Immature natural killer cell (primary cell): ENCODE results near the gene FREY1. TPM values are rescaled to one million over a fixed set of nuclear protein-coding genes. Genes with fewer than 3 reads are reported as not detected.
"Not testable (repeated sequence)": the region's sequence is repeated elsewhere in the genome, so short reads cannot be mapped to it uniquely, and the experiment has no call there.

Experiments
- DNase-seq, 3 donors: peaks; one replicate each; pipeline ENCODE4 v3.0.0; 2022; ENCODE audit warnings: mixed read lengths in 1 of 3
- H3K27ac Mint-ChIP-seq, 6 donors: one replicate each; pipeline ENCODE4 v1.8.0; 2020; ENCODE audit warnings: mixed read lengths in 6 of 6, mild to moderate bottlenecking in 5 of 6, inconsistent platforms in 4 of 6, moderate library complexity in 3 of 6
- H3K27me3 Mint-ChIP-seq, 3 donors: one replicate each; pipeline ENCODE4 v1.8.0; 2020 to 2021; ENCODE audit warnings: low read depth in 3 of 3, mild to moderate bottlenecking in 3 of 3, mixed read lengths in 3 of 3, moderate library complexity in 3 of 3, inconsistent platforms in 1 of 3
- H3K36me3 Mint-ChIP-seq, 3 donors: one replicate each; pipeline ENCODE4 v1.8.0; 2020; ENCODE audit warnings: mixed read lengths in 3 of 3, inconsistent platforms in 2 of 3, mild to moderate bottlenecking in 2 of 3
- H3K4me1 Mint-ChIP-seq, 2 donors: one replicate each; pipeline ENCODE4 v1.8.0; 2020; ENCODE audit warnings: inconsistent platforms in 2 of 2, mild to moderate bottlenecking in 2 of 2, mixed read lengths in 2 of 2, moderate library complexity in 1 of 2
- H3K4me3 Mint-ChIP-seq, 5 donors: one replicate each; pipeline ENCODE4 v1.8.0; 2020; ENCODE audit warnings: mild to moderate bottlenecking in 5 of 5, mixed read lengths in 5 of 5, inconsistent platforms in 3 of 5, moderate library complexity in 3 of 5
- H3K9me3 Mint-ChIP-seq, 6 donors: one replicate each; pipeline ENCODE4 v1.8.0; 2020; ENCODE audit warnings: mild to moderate bottlenecking in 6 of 6, mixed read lengths in 6 of 6, inconsistent platforms in 4 of 6, moderate library complexity in 3 of 6
- polyA plus RNA-seq, 3 donors: library from polyadenylated mRNA; unstranded; fragments of 300-500 nt; fragmentation: Illumina TruSeq; gene quantifications; one replicate each; pipeline ENCODE4 v1.2.3, GENCODE V29; 2021

The FREY1 gene
- polyA plus RNA-seq, 3 donors from 2014 or later = not detected

DNA sequence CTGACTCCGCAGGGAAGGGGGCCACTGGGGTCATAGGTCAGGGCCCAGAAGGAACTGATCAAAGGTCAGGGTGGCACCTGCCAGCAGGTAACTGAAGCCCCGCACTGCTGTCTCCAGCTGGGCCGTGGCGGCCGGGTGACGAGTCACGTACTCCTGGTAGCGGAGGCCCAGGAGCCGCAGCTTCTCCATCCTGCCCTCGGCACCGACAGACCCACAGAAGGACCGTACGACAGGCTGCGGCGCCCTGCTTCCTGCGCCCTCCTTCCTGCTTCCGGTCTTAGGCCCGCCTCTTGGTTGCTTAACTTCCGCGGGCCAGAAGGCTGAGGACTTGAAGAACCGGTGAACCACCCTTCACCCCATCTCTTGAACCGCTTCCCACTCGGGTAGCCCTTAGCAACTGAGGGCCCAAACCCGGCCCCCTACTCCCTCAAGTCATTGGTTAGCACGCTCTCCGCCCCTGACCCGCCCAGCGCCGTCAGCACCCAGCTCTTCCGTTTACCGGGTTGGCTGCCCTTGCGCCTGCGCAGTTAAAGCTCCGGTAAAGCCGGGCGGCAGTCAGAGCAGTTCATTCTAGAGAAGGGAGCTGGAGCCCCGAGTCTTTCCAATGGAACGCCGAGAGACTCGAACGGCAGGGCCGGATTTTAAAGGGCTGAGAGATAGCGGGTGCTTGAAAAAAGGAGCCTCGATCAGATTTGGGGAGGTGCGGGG, 10.7 kb upstream of the FREY1 start, which contains the start of gene PEX16:
Gene PEX16, minus strand, starts transcription at position 255 of the 708 bp plus-strand sequence. Its CDS starts 66 bp downstream, at position 189.
- H3K9me3 Mint-ChIP-seq = no peaks in the 10 kb centered on the region
- peak within 1 kb of the TSS; percentile 89 to 99 (median 96) for H3K27ac Mint-ChIP-seq
- peak; percentile 96 to 98 (median 98) for DNase-seq
- H3K4me3 Mint-ChIP-seq = peak within 1 kb of the TSS; percentile 89 to 97 (median 94)
- peaks cover 46 to 47% of the 10 kb centered on the region in 2 donors for H3K4me1 Mint-ChIP-seq
- H3K27me3 Mint-ChIP-seq = peaks cover 4 to 15% (median 9%) of the 10 kb centered on the region in 3 donors
- H3K36me3 Mint-ChIP-seq = no peaks in the 10 kb centered on the region

DNA sequence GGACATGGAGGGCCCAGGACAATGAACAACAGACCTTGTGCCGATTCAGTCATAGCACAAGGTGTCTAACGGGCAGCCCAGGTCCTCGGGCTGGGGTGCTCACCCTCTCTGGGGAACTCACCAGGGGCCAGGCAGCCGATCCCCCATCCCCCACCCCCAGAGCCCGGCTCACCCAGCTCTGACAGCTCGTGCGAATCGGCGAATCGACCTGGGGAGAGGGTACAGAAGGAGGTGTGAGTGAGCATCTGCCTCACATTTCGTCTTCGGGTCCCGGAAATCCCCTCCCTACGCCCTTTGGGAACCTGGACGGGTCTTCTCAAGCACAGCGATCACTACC, 10.2 kb upstream of the FREY1 start:
- no peak for DNase-seq
- H3K4me1 Mint-ChIP-seq = peaks cover 46 to 47% of the 10 kb centered on the region in 2 donors
- H3K27me3 Mint-ChIP-seq = peaks cover 4 to 15% (median 9%) of the 10 kb centered on the region in 3 donors
- no peaks in the 10 kb centered on the region for H3K9me3 Mint-ChIP-seq
- H3K27ac Mint-ChIP-seq = peak overlapping the region; percentile 89 to 99 (median 96)
- peak overlapping the region; percentile 89 to 97 (median 94) for H3K4me3 Mint-ChIP-seq
- no peaks in the 10 kb centered on the region for H3K36me3 Mint-ChIP-seq

DNA sequence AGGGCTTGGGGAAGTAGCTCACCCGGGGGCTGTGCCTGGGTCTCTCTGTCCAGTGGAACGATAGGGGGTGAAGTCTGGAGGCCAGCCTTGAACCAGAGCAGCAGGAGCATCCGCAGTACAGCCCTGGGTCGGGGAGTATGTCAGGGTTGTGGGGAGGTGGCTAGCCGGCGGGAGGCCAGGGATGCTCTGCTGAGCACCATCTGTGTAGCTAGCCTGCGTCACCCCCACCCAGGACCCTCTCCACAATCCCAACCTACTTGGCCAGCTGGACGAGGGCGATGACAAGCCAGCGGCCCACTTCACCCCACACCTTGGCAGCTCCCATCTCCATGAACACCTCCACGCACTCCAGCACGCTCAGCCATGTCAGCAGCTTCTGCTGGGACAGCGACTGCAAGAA, 8.4 kb upstream of the FREY1 start:
- Mint-ChIP-seq H3K4me1 (peaks cover 37 to 47% of the 10 kb centered on the region in 2 donors), H3K9me3 (no peaks in the 10 kb centered on the region), H3K36me3 (peaks cover 0 to 8% (median 0%) of the 10 kb centered on the region in 3 donors), H3K27ac (peak overlapping the region in 1 of 6 donors; percentile 55), H3K27me3 (peaks cover 4 to 9% (median 4%) of the 10 kb centered on the region in 3 donors), H3K4me3 (peak overlapping the region in 1 of 5 donors; percentile 45)
- no peak for DNase-seq

DNA sequence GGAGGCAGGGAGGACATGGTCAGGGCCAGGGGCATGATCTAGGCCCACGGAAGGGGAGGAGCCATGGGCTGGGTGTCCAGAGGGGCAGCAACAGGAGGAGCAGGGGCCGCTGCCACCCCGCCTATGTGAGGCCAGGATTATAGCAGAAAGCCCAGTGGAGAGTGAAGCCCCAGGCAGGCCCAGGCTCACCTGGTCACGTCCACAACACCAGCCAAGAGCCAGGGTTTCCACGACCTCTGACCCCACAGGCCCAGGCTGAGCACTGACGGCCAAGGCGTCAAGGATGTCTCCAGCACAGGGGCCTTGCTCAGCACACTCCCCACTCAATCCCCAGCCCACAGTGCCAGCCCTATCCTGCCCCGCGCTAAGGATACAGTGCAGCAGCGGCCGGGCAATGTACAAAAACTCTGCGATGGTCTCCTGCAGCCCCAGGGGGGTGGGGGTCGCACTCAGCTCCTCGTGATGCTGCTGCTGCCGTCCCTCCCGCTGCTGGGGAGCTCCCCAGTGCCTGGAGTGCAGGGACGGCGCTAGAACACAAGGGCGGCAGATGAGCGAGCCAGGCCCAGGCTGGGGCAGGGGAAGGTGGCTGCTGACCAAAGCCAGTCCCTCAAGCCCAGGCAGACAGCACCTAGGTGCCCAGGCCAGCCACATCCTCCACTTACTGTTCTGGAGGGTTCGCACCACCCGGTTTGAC, 7.0 kb upstream of the FREY1 start:
- H3K4me3 Mint-ChIP-seq = no peak overlapping the region
- H3K36me3 Mint-ChIP-seq = peaks cover 0 to 9% (median 0%) of the 10 kb centered on the region in 3 donors
- H3K27ac Mint-ChIP-seq = no peak overlapping the region
- H3K4me1 Mint-ChIP-seq = peaks cover 31 to 41% of the 10 kb centered on the region in 2 donors
- no peak for DNase-seq
- H3K9me3 Mint-ChIP-seq = no peaks in the 10 kb centered on the region
- peaks cover 4 to 9% (median 4%) of the 10 kb centered on the region in 3 donors for H3K27me3 Mint-ChIP-seq

DNA sequence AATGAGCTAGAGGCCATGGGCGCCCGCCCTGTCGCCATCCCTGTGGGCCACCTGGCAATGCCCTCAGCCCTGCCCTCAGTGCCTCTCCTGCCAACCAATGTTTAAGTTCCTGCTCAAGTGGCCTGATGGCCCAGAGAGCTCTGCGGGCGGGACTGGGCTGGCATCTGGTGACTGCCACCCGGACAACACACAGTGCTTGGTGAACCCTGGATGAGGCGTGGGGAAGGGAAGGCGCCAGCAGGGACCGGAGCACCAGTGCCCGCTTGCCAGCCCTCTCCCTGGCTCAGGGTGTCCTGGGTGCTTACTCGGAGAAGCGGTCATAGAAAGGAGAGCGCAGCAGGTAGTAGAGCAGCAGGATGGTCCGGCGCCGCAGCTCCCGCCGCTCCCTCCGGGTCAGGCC, 6.4 kb upstream of the FREY1 start:
- Mint-ChIP-seq H3K9me3 (no peaks in the 10 kb centered on the region), H3K4me3 (no peak overlapping the region), H3K36me3 (peaks cover 0 to 9% (median 0%) of the 10 kb centered on the region in 3 donors), H3K4me1 (peaks cover 26 to 35% of the 10 kb centered on the region in 2 donors), H3K27ac (no peak overlapping the region), H3K27me3 (peaks cover 4 to 8% (median 4%) of the 10 kb centered on the region in 3 donors)
- no peak for DNase-seq

DNA sequence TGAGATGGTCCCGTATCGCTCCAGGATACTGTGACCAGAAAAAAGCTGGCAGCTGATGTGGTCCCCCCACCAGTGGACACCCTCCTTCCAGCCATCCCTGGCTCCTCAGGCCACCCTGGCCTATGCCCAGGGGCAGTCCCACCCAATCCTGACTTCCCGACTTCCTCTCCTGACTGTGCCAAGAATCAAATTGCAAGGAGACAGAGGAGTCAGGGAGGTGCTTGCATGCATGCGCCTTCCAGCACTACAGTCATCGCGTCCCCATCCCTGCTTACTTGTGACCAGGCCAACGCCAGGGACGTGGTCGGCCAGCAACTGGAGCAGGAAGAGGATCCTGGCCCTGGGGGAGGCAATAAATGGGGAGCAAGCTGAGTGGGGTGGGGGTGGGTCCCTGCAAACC, 3.6 kb upstream of the FREY1 start:
- no peaks in the 10 kb centered on the region for H3K9me3 Mint-ChIP-seq
- H3K27me3 Mint-ChIP-seq = peaks cover 2 to 3% (median 3%) of the 10 kb centered on the region in 3 donors
- peaks cover 0 to 9% (median 0%) of the 10 kb centered on the region in 3 donors for H3K36me3 Mint-ChIP-seq
- no peak for DNase-seq
- peaks cover 11 to 21% of the 10 kb centered on the region in 2 donors for H3K4me1 Mint-ChIP-seq
- H3K27ac Mint-ChIP-seq = no peak overlapping the region
- H3K4me3 Mint-ChIP-seq = no peak overlapping the region

DNA sequence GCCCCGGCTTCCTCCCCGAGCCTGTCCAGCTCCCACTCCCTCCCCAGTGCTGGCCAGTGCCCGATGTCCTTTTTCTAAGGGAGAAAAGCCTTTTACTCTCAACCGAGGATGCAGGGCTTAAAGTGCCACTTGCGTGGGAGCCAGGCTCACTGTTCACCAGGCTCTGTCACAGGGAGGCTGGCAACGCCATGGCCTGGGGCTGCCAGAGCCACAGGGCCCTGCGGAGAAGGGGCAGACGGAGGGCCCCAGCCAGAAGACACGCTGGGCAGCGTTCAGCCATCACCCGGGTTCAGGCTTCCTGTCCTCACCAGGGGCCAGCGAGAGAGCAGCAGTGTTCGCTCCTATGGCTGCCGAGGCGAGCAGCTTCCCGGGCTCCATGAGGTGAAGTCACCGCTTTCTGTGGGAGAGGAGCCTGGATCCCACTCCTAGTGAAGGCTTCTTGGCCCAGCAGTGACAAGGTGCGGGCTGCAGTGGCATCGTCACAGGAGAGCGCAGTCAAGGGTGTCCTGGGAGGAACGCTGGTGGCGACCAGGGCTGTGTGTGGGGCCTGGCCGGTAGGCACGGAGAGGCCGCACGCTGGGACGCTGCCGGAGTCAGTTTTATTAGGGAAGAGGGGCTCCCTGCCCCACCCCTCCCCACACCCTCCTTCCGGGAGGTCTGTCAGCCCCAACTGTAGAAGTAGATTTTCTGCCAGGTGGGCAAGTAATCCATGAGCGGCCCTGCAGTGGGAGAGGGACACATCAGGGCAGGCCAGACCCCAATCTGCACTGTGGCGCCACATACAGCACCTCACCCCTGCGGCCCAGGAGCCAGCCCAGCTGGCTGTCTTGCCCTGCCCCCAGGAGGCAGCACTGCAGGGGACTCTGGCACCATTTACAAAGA, 2.8 kb upstream of the FREY1 start:
- H3K4me3 Mint-ChIP-seq = no peak overlapping the region
- no peaks in the 10 kb centered on the region for H3K9me3 Mint-ChIP-seq
- peaks cover 0 to 9% (median 0%) of the 10 kb centered on the region in 3 donors for H3K36me3 Mint-ChIP-seq
- peaks cover 13 to 14% of the 10 kb centered on the region in 2 donors for H3K4me1 Mint-ChIP-seq
- DNase-seq = no peak
- no peak overlapping the region for H3K27ac Mint-ChIP-seq
- H3K27me3 Mint-ChIP-seq = peaks cover 2 to 3% (median 2%) of the 10 kb centered on the region in 3 donors

DNA sequence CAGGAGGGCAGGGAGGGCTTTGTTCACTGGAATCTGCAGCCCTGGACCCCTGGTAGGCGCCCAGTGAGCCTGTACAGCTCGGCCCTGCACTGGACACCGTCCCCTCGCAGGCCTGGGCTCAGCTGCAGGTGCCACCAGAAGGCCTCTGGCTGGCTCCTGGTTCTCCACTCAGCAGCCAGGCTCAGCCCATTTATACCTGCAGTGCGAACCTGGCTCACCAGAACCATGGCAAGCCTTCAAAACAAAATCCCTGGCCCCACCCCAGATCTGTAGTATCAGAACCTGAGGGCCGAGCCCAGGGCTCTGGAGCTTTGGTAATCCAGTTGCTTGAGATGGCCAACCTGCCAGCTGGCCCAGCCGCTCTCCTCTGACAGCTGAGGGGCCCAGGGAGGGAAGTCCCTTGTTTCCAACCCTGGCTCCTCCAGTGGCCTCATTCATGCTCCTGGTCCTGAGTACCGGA, 870 bp upstream of the FREY1 start:
- H3K4me3 Mint-ChIP-seq = no peak overlapping the region
- DNase-seq = no peak
- peaks cover 13 to 15% of the 10 kb centered on the region in 2 donors for H3K4me1 Mint-ChIP-seq
- H3K27ac Mint-ChIP-seq = no peak overlapping the region
- peaks cover 0 to 9% (median 0%) of the 10 kb centered on the region in 3 donors for H3K36me3 Mint-ChIP-seq
- no peaks in the 10 kb centered on the region for H3K9me3 Mint-ChIP-seq
- peaks cover 2 to 4% (median 4%) of the 10 kb centered on the region in 3 donors for H3K27me3 Mint-ChIP-seq

DNA sequence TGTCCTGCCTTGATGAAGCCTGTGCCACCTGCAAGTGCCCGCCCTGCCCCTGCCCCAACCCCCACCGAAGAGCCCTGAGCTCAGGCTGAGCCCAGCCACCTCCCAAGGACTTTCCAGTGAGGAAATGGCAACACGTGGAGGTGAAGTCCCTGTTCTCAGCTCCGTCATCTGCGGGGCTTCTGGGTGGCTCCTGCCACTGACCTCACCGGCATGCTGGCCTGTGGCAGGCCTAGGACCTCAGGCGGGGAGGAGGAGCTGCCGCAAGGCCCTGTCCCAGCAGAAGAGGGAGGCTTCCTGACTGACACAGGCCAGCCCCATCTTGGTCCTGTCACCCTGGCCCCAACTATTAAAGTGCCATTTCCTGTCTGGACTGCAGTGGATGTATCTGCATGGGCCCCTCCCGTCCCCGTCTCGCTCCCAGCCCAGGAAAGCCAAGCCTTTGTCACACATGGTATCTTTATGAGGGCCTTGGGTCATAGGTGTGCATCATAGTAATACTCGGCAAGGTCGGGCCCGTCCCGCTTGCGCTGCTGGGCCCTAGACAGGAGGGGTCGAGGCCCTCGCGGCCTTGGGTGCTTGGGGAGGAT, 882 bp downstream of the FREY1 start:
- peaks cover 4 to 8% (median 7%) of the 10 kb centered on the region in 3 donors for H3K27me3 Mint-ChIP-seq
- H3K27ac Mint-ChIP-seq = peak overlapping the region in 5 of 6 donors; percentile 37 to 76 (median 50)
- no peaks in the 10 kb centered on the region for H3K9me3 Mint-ChIP-seq
- H3K4me1 Mint-ChIP-seq = peaks cover 13 to 15% of the 10 kb centered on the region in 2 donors
- peak in 2 of 3 donors; percentile 33 to 41 for DNase-seq
- H3K36me3 Mint-ChIP-seq = peaks cover 0 to 5% (median 0%) of the 10 kb centered on the region in 3 donors
- H3K4me3 Mint-ChIP-seq = no peak overlapping the region

DNA sequence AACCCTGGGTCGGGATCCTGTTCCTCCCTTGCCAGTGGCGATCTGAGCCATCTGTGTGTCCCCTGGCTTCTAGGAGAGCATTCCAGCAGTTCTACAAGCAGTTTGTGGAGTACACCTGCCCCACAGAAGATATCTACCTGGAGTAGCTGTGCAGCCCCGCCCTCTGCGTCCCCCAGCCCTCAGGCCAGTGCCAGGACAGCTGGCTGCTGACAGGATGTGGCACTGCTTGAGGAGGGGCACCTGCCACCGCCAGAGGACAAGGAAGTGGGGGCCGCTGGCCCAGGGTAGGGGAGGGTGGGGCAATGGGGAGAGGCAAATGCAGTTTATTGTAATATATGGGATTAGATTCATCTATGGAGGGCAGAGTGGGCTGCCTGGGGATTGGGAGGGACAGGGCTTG, 1.5 kb downstream of the FREY1 start:
- peaks cover 13 to 15% of the 10 kb centered on the region in 2 donors for H3K4me1 Mint-ChIP-seq
- H3K9me3 Mint-ChIP-seq, H3K27ac Mint-ChIP-seq, DNase-seq, H3K36me3 Mint-ChIP-seq, H3K4me3 Mint-ChIP-seq: not testable (repeated sequence)
- H3K27me3 Mint-ChIP-seq = peaks cover 5 to 13% (median 7%) of the 10 kb centered on the region in 3 donors

DNA sequence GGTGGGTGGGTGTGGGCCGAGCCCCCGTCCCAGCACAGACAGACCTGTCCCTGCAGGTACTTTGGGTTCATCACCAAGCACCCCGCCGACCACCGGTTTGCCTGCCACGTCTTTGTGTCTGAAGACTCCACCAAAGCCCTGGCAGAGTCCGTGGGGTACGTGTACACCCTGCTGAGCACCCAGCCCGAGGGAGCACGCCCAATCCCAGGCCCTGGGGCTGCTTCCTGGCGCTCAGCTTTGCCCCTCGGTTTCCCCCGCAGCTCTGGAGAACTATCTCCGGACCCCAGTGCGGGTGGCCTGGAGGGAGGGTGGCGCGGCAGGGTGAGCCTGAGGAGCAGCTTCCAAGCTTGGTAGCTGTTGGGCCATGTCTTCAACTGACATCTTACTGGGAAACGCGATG, 2.0 kb downstream of the FREY1 start:
- no peak overlapping the region for H3K27ac Mint-ChIP-seq
- H3K4me1 Mint-ChIP-seq = peaks cover 13 to 16% of the 10 kb centered on the region in 2 donors
- H3K9me3 Mint-ChIP-seq = no peaks in the 10 kb centered on the region
- peaks cover 7 to 14% (median 7%) of the 10 kb centered on the region in 3 donors for H3K27me3 Mint-ChIP-seq
- H3K36me3 Mint-ChIP-seq = no peaks in the 10 kb centered on the region
- DNase-seq = no peak
- no peak overlapping the region for H3K4me3 Mint-ChIP-seq

DNA sequence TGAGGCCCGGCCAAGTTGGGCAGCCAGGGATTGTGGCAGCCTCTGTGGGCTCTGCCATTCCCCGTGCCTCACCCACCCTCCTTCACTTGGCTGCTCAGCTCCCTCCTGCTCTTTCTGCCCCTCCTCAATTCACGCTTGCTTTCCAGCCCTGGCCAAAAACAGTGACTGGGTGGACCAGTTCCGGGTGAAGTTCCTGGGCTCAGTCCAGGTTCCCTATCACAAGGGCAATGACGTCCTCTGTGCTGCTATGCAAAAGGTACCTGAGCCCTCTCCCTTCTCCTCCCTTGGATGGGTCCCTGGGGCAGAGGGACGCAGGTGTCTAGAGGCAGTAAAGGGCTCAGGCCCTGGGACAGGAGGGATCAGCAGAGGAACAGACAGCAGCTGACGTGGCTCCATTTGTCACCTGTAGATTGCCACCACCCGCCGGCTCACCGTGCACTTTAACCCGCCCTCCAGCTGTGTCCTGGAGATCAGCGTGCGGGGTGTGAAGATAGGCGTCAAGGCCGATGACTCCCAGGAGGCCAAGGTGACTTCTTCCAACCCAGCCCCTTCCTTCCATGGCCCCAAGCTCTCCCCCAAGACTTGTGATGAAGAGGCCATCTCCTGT, 2.7 kb downstream of the FREY1 start:
- no peak overlapping the region for H3K4me3 Mint-ChIP-seq
- no peaks in the 10 kb centered on the region for H3K36me3 Mint-ChIP-seq
- H3K27ac Mint-ChIP-seq = peak overlapping the region in 2 of 6 donors; percentile 9 to 14
- H3K9me3 Mint-ChIP-seq = no peaks in the 10 kb centered on the region
- no peak for DNase-seq
- peaks cover 7 to 14% (median 7%) of the 10 kb centered on the region in 3 donors for H3K27me3 Mint-ChIP-seq
- H3K4me1 Mint-ChIP-seq = peaks cover 13 to 16% of the 10 kb centered on the region in 2 donors
